IMR-90 (cell line): ENCODE data around the gene GNB1L. TPM values are rescaled to one million over a fixed set of nuclear protein-coding genes. Genes with fewer than 3 reads are reported as not detected.

Source experiments
- ATAC-seq: fragments of 200-7000 bp; cut with Tn5 transposase; 2 replicates; pipeline ENCODE4 v1.9.1; 2020; ENCODE audit warnings: low read depth, mild to moderate bottlenecking, moderate library complexity
- BruUV-seq: library from RNA; stranded (reverse); fragments of 400-500 nt; replicated peaks from 2 replicates; lab custom pipeline; 2021; lab: Mats Ljungman, UMichigan
- CTCF ChIA-PET: fragments of 300-600 bp; formaldehyde crosslinking; extraction: SDS; loops from one replicate; lab custom pipeline; 2021; ENCODE audit warnings: antibody characterized with exemption; lab: Yijun Ruan, JAX
- POLR2A ChIA-PET: fragments of 300-600 bp; sonication (Branson Sonifier 250); formaldehyde crosslinking; loops from one replicate; lab custom pipeline; 2022; ENCODE audit warnings: antibody characterized with exemption; ENCODE audit not compliant: unreplicated experiment; lab: Charles Lee
- DNase-seq: peaks from one replicate; pipeline ENCODE4 v3.0.0; 2013
- H2AFZ ChIP-seq: replicated peaks from 2 replicates; pipeline ENCODE3; 2013; ENCODE audit warnings: low read length, mild to moderate bottlenecking; ENCODE audit not compliant: poor library complexity
- H2AK5ac ChIP-seq: 2 replicates; pipeline ENCODE4 v1.6.1; 2013; ENCODE audit warnings: low read depth, low read length, inconsistent platforms
- H2AK9ac ChIP-seq: replicated peaks from 2 replicates; pipeline ENCODE3; 2013; ENCODE audit warnings: mild to moderate bottlenecking, low read depth, low read length, moderate library complexity; ENCODE audit not compliant: poor library complexity
- H2BK120ac ChIP-seq: 2 replicates; pipeline ENCODE4 v1.6.1; 2013; ENCODE audit warnings: low read depth, low read length, inconsistent platforms
- H2BK15ac ChIP-seq: 3 replicates; pipeline ENCODE4 v1.6.1; 2013; ENCODE audit warnings: low read depth, low read length, inconsistent platforms
- H2BK20ac ChIP-seq: 2 replicates; pipeline ENCODE4 v1.6.1; 2013; ENCODE audit warnings: low read depth, mild to moderate bottlenecking, inconsistent platforms, low read length, moderate library complexity
- H2BK5ac ChIP-seq: 2 replicates; pipeline ENCODE4 v1.6.1; 2013; ENCODE audit warnings: mild to moderate bottlenecking, low read depth, low read length, inconsistent platforms; ENCODE audit not compliant: poor library complexity, severe bottlenecking
- H3K14ac ChIP-seq: replicated peaks from 2 replicates; pipeline ENCODE4 v1.6.1; 2013; ENCODE audit warnings: low read depth, low read length, inconsistent platforms
- H3K18ac ChIP-seq: 2 replicates; pipeline ENCODE4 v1.6.1; 2013; ENCODE audit warnings: low read depth, low read length, control low read depth
- H3K23ac ChIP-seq: 2 replicates; pipeline ENCODE4 v1.6.1; 2013; ENCODE audit warnings: low read depth, low read length, inconsistent platforms
- H3K27ac ChIP-seq: 2 replicates; pipeline ENCODE4 v1.5.1; 2013; ENCODE audit warnings: mild to moderate bottlenecking, control low read depth, low read length; ENCODE audit not compliant: insufficient read depth
- H3K27me3 ChIP-seq: 2 replicates; pipeline ENCODE4 v1.6.1; 2013; ENCODE audit warnings: low read length; ENCODE audit not compliant: control insufficient read depth, insufficient read depth
- H3K36me3 ChIP-seq: 2 replicates; pipeline ENCODE4 v1.6.1; 2013; ENCODE audit warnings: low read length, mixed read lengths; ENCODE audit not compliant: control insufficient read depth, insufficient read depth
- H3K4ac ChIP-seq: 2 replicates; pipeline ENCODE4 v1.6.1; 2013; ENCODE audit warnings: low read depth, low read length, inconsistent platforms
- H3K4me1 ChIP-seq: 2 replicates; pipeline ENCODE4 v1.6.1; 2013; ENCODE audit warnings: low read length, mixed read lengths; ENCODE audit not compliant: control insufficient read depth, insufficient read depth
- H3K4me2 ChIP-seq: 2 replicates; pipeline ENCODE4 v1.6.1; 2013; ENCODE audit warnings: low read depth, mild to moderate bottlenecking, control low read depth, low read length, moderate library complexity
- H3K4me3 ChIP-seq: 2 replicates; pipeline ENCODE4 v1.5.1; 2013; ENCODE audit warnings: low read depth, mild to moderate bottlenecking, control low read depth, low read length, moderate library complexity; ENCODE audit not compliant: insufficient read depth
- H3K56ac ChIP-seq: 2 replicates; pipeline ENCODE4 v1.6.1; 2013; ENCODE audit warnings: low read length, inconsistent platforms; ENCODE audit not compliant: insufficient read depth; ENCODE audit errors: extremely low read depth
- H3K79me1 ChIP-seq, 2 experiments: 2 replicates each; pipeline ENCODE4 v1.6.1; 2013; ENCODE audit warnings: low read length in 2 of 2, inconsistent platforms in 1 of 2, low read depth in 1 of 2
- H3K9ac ChIP-seq: 2 replicates; pipeline ENCODE4 v1.6.1; 2013; ENCODE audit warnings: low read depth, low read length, control low read depth
- H3K9me1 ChIP-seq: 2 replicates; pipeline ENCODE4 v1.6.1; 2013; ENCODE audit warnings: low read length, inconsistent platforms; ENCODE audit not compliant: insufficient read depth
- H3K9me3 ChIP-seq: 2 replicates; pipeline ENCODE4 v1.6.1; 2013; ENCODE audit warnings: low read length; ENCODE audit not compliant: control insufficient read depth, insufficient read depth
- H4K20me1 ChIP-seq: 2 replicates; pipeline ENCODE4 v1.6.1; 2013; ENCODE audit warnings: low read length, inconsistent platforms; ENCODE audit not compliant: insufficient read depth
- H4K5ac ChIP-seq: 2 replicates; pipeline ENCODE4 v1.6.1; 2013; ENCODE audit warnings: mild to moderate bottlenecking, low read depth, low read length, control low read depth
- H4K8ac ChIP-seq, 2 experiments: 2 replicates each; pipeline ENCODE4 v1.6.1; 2013; ENCODE audit warnings: low read depth in 2 of 2, low read length in 2 of 2, control low read depth in 1 of 2, inconsistent platforms in 1 of 2
- H4K91ac ChIP-seq: 2 replicates; pipeline ENCODE4 v1.6.1; 2013; ENCODE audit warnings: low read depth, low read length, inconsistent platforms; ENCODE audit not compliant: insufficient read depth
- BHLHE40 ChIP-seq: fragments of 150-350 bp; IDR thresholded peaks from 2 replicates; pipeline ENCODE4 v1.6.1; 2016; ENCODE audit warnings: mild to moderate bottlenecking, low read depth, low read length
- CEBPB ChIP-seq: IDR thresholded peaks from 2 replicates; pipeline ENCODE4 v1.6.1; 2012; ENCODE audit warnings: low read depth, low read length, improper control_type of control experiment
- CHD1 ChIP-seq: IDR thresholded peaks from 2 replicates; pipeline ENCODE4 v1.6.1; 2012; ENCODE audit warnings: low read depth, low read length, improper control_type of control experiment
- FOS ChIP-seq: fragments of 150-350 bp; IDR thresholded peaks from 2 replicates; pipeline ENCODE4 v1.6.1; 2016; ENCODE audit warnings: low read depth, low read length
- MAFK ChIP-seq: IDR thresholded peaks from 2 replicates; pipeline ENCODE4 v1.6.1; 2012; ENCODE audit warnings: low read depth, low read length, improper control_type of control experiment
- MAZ ChIP-seq: IDR thresholded peaks from 2 replicates; pipeline ENCODE4 v1.6.1; 2012; ENCODE audit warnings: low read depth, mild to moderate bottlenecking, low read length, improper control_type of control experiment, moderate library complexity, borderline replicate concordance
- MXI1 ChIP-seq: IDR thresholded peaks from 2 replicates; pipeline ENCODE4 v1.6.1; 2012; ENCODE audit warnings: low read depth, mild to moderate bottlenecking, low read length, moderate library complexity, borderline replicate concordance
- NFE2L2 ChIP-seq: fragments of 150-350 bp; IDR thresholded peaks from 2 replicates; pipeline ENCODE4 v1.6.1; 2016; ENCODE audit warnings: low read depth, mild to moderate bottlenecking, low read length
- POLR2A ChIP-seq: IDR thresholded peaks from 2 replicates; pipeline ENCODE4 v1.6.1; 2012; ENCODE audit warnings: mild to moderate bottlenecking, low read depth, low read length
- RAD21 ChIP-seq: IDR thresholded peaks from 2 replicates; pipeline ENCODE4 v1.6.1; 2012; ENCODE audit warnings: low read length, improper control_type of control experiment
- RCOR1 ChIP-seq: IDR thresholded peaks from 2 replicates; pipeline ENCODE4 v1.6.1; 2012; ENCODE audit warnings: mild to moderate bottlenecking, low read length, improper control_type of control experiment; ENCODE audit not compliant: insufficient replicate concordance
- RFX5 ChIP-seq: IDR thresholded peaks from 2 replicates; pipeline ENCODE4 v1.8.0; 2012; ENCODE audit warnings: low read depth, mild to moderate bottlenecking, low read length, moderate library complexity
- SMC3 ChIP-seq: fragments of 150-350 bp; IDR thresholded peaks from 2 replicates; pipeline ENCODE4 v1.6.1; 2016; ENCODE audit warnings: low read depth, mild to moderate bottlenecking, antibody characterized with exemption, low read length, moderate library complexity
- WGBS, 2 experiments: methylation state at CpG; one replicate each; pipeline versions ENCODE4 v1.1.5 to v1.1.7; 2013; ENCODE audit warnings: missing lambda C conversion rate in 2 of 2; ENCODE audit not compliant: insufficient read length in 1 of 2; ENCODE audit errors: extremely low coverage in 2 of 2; 5-methylcytosine and 5-hydroxymethylcytosine counted together
- dilution Hi-C: fragments of 300-500 bp; cut with HindIII; formaldehyde crosslinking; loops from one replicate; pipeline ENCODE4 v1.14.3; 2018; ENCODE audit warnings: low sequenced_read_pairs; ENCODE audit not compliant: unreplicated experiment
- in situ Hi-C: fragments of 300-500 bp; cut with MboI; formaldehyde crosslinking; loops from 3 replicates; pipeline ENCODE4 v1.14.3; 2019; ENCODE audit warnings: low sequenced_read_pairs, inconsistent platforms, mixed read lengths
- intact Hi-C: fragments of 100-400 bp; cut with micrococcal nuclease; formaldehyde crosslinking; loops from 2 replicates; pipeline ENCODE4 v1.10.0; 2022
- polyA plus RNA-seq, 3 experiments: library from polyadenylated mRNA; depleted of rRNA; stranded (reverse); fragments of >200 nt; gene quantifications; 2 replicates each; pipeline ENCODE4 v1.2.3, GENCODE V29; 2012; ENCODE audit warnings: low replicate concordance in 1 of 3
- total RNA-seq: library from RNA; depleted of rRNA; stranded (reverse); fragments of >200 nt; gene quantifications from 2 replicates; pipeline ENCODE4 v1.2.3, GENCODE V29; 2012
- TF ChIP-seq, protein P1 (sequence below): fragments of 150-350 bp; IDR thresholded peaks from 2 replicates; pipeline ENCODE4 v1.6.1; 2016; ENCODE audit warnings: low read depth, mild to moderate bottlenecking, low read length, moderate library complexity, borderline replicate concordance
- TF ChIP-seq, protein P2 (sequence below): conservative IDR thresholded peaks from 2 replicates; pipeline ENCODE4 v1.5.1; 2012; ENCODE audit warnings: mild to moderate bottlenecking, low read depth, low read length, improper control_type of control experiment
- TF ChIP-seq, protein P3 (sequence below): fragments of 150-350 bp; IDR thresholded peaks from 2 replicates; pipeline ENCODE4 v1.6.1; 2017; ENCODE audit warnings: mild to moderate bottlenecking, antibody characterized with exemption, low read length, low read depth

Gene GNB1L
- total and polyA plus RNA-seq, 2 of the 4 experiments (the other 2 are of a cell fraction), result 2.5 to 4.4 TPM

DNA sequence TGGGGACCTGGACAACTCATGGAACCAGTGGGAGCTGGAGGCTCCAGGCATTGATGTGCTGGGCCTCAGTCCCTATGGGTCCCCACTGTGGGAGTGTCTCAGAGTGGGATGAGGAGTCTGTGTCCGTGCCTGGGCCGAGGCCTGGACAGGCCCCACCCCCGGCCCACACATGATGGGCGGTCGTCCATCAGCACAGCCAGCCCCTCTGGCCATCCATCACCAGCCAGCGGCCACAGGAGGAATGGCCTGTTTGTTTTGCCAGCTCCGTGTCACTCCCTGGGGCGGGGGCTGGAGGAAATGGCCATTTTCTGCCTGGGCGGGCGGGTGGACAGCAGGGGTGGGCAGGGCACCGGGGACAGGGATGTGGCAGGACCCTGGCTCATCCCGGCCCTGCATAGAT is 107.1 kb downstream of the GNB1L start:
- Histone ChIP-seq H2AK5ac (no peak overlapping the region), H4K20me1 (no peaks in the 10 kb centered on the region), H3K4me3 (no peak overlapping the region), H3K9me3 (no peaks in the 10 kb centered on the region), H3K9me1 (no peaks in the 10 kb centered on the region; the same call in 1 of the 2 replicates), H4K8ac (no peak overlapping the region), H4K5ac (no peak overlapping the region), H3K27ac (no peak overlapping the region), H2BK15ac (no peak overlapping the region), H3K27me3 (peaks cover 16% of the 10 kb centered on the region; the same call in 1 of the 2 replicates), H3K9ac (no peak overlapping the region), H3K36me3 (no peaks in the 10 kb centered on the region), H4K91ac (no peak overlapping the region), H2BK5ac (no peak overlapping the region), H3K4me2 (no peak overlapping the region), H2BK120ac (no peak overlapping the region), H3K56ac (no peak overlapping the region), H2AK9ac (no peak overlapping the region), H2AFZ (no peak overlapping the region), H3K4ac (no peak overlapping the region), H3K4me1 (peaks cover 9% of the 10 kb centered on the region), H3K23ac (no peak overlapping the region), H2BK20ac (no peak overlapping the region), H3K79me1 (no peaks in the 10 kb centered on the region), H3K18ac (no peak overlapping the region), H3K14ac (no peak overlapping the region)
- DNase-seq, result no peak
- WGBS, 2 experiments, result 47% methylated on average over 3 of the region's 12 CpGs; no CpG with 5 or more reads in 1 of the 2 experiments
- ChIA-PET POLR2A (no interaction called here), CTCF (no interaction called here)
- in situ Hi-C loops, result no loop called here
- no TSS peak for BruUV-seq
- intact Hi-C loops, result no loop called here
- no peak for TF ChIP-seq RCOR1
- TF ChIP-seq, protein P1, sequence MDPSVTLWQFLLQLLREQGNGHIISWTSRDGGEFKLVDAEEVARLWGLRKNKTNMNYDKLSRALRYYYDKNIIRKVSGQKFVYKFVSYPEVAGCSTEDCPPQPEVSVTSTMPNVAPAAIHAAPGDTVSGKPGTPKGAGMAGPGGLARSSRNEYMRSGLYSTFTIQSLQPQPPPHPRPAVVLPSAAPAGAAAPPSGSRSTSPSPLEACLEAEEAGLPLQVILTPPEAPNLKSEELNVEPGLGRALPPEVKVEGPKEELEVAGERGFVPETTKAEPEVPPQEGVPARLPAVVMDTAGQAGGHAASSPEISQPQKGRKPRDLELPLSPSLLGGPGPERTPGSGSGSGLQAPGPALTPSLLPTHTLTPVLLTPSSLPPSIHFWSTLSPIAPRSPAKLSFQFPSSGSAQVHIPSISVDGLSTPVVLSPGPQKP, result no peak
- no peak for TF ChIP-seq POLR2A
- TF ChIP-seq CEBPB, result no peak
- no peak for TF ChIP-seq FOS
- no peak for TF ChIP-seq MAFK
- no peak for TF ChIP-seq MAZ
- no peak for TF ChIP-seq SMC3
- TF ChIP-seq RFX5, result no peak
- TF ChIP-seq, protein P2, sequence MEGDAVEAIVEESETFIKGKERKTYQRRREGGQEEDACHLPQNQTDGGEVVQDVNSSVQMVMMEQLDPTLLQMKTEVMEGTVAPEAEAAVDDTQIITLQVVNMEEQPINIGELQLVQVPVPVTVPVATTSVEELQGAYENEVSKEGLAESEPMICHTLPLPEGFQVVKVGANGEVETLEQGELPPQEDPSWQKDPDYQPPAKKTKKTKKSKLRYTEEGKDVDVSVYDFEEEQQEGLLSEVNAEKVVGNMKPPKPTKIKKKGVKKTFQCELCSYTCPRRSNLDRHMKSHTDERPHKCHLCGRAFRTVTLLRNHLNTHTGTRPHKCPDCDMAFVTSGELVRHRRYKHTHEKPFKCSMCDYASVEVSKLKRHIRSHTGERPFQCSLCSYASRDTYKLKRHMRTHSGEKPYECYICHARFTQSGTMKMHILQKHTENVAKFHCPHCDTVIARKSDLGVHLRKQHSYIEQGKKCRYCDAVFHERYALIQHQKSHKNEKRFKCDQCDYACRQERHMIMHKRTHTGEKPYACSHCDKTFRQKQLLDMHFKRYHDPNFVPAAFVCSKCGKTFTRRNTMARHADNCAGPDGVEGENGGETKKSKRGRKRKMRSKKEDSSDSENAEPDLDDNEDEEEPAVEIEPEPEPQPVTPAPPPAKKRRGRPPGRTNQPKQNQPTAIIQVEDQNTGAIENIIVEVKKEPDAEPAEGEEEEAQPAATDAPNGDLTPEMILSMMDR, result no peak
- no peak for TF ChIP-seq RAD21
- TF ChIP-seq, protein P3, sequence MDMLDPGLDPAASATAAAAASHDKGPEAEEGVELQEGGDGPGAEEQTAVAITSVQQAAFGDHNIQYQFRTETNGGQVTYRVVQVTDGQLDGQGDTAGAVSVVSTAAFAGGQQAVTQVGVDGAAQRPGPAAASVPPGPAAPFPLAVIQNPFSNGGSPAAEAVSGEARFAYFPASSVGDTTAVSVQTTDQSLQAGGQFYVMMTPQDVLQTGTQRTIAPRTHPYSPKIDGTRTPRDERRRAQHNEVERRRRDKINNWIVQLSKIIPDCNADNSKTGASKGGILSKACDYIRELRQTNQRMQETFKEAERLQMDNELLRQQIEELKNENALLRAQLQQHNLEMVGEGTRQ, result no peak
- no peak for TF ChIP-seq BHLHE40
- TF ChIP-seq NFE2L2, result no peak
- no peak for TF ChIP-seq MXI1
- TF ChIP-seq CHD1, result no peak
- no peak for ATAC-seq
- dilution Hi-C loops, result no loop called here
